Tibial nerve (tissue), 4 donors: ENCODE measurements around the gene CEP85.

Experiments
- CTCF ChIP-seq, 5 experiments: fragments of 200-600 bp in 3 of 5; fragments of 450-650 bp in 2 of 5; sonication (generic) in 3 of 5; IDR thresholded peaks; one replicate each; pipeline ENCODE4 v1.5.1; 2016 to 2019; ENCODE audit warnings: antibody characterized with exemption in 5 of 5, mild to moderate bottlenecking in 3 of 5, moderate library complexity in 2 of 5
- EP300 ChIP-seq, 2 donors: sonication (generic); formaldehyde crosslinking; IDR thresholded peaks; one replicate each; pipeline ENCODE4 v1.6.1; 2017; ENCODE audit warnings: antibody characterized with exemption in 2 of 2, mild to moderate bottlenecking in 1 of 2
- POLR2A ChIP-seq, 2 donors: fragments of 450-650 bp; IDR thresholded peaks; one replicate each; pipeline ENCODE4 v1.6.1; 2017; ENCODE audit warnings: antibody characterized with exemption in 2 of 2, mild to moderate bottlenecking in 2 of 2, moderate library complexity in 2 of 2

- TF ChIP-seq EP300 (IDR thresholded peaks at IDR 0.05), result no peak
- TF ChIP-seq CTCF (IDR thresholded peaks at IDR 0.05), result no peak
- TF ChIP-seq POLR2A (IDR thresholded peaks at IDR 0.05), result no peak
Observed at GRCh38 chr1:26259578-26259977, 25.6 kb downstream of the CEP85 start.
